Stimulated activated CD8-positive, alpha-beta memory T cell treated with anti-CD3 and anti-CD28 coated beads, Interleukin-7, amount 100 ng/mL, for 4 hours (primary cell): ENCODE data around the gene B4GALT4.
"Not testable (repeated sequence)": the region's sequence is repeated elsewhere in the genome, so short reads cannot be mapped to it uniquely, and the experiment has no call there.

Source experiments
- DNase-seq, 2 donors: peaks; one replicate each; pipeline ENCODE4 v3.0.0-alpha.2; 2020; ENCODE audit warnings: low read depth in 2 of 2

The B4GALT4 gene

GRCh38 chr3:119205209-119205608 lies 35.5 kb downstream of the B4GALT4 start:
- no peak for DNase-seq

GRCh38 chr3:119195911-119196310 lies 44.8 kb downstream of the B4GALT4 start:
- DNase-seq, result no peak

GRCh38 chr3:119195151-119195476 lies 45.6 kb downstream of the B4GALT4 start:
- DNase-seq, result no peak

GRCh38 chr3:119194237-119195150 lies 46.2 kb downstream of the B4GALT4 start:
- DNase-seq, result no peak

- DNase-seq, result no peak
Measured at GRCh38 chr3:119191800-119192199, 48.9 kb downstream of the B4GALT4 start.

GRCh38 chr3:119187266-119187665 lies 53.4 kb downstream of the B4GALT4 start:
- DNase-seq, result no peak

DNA sequence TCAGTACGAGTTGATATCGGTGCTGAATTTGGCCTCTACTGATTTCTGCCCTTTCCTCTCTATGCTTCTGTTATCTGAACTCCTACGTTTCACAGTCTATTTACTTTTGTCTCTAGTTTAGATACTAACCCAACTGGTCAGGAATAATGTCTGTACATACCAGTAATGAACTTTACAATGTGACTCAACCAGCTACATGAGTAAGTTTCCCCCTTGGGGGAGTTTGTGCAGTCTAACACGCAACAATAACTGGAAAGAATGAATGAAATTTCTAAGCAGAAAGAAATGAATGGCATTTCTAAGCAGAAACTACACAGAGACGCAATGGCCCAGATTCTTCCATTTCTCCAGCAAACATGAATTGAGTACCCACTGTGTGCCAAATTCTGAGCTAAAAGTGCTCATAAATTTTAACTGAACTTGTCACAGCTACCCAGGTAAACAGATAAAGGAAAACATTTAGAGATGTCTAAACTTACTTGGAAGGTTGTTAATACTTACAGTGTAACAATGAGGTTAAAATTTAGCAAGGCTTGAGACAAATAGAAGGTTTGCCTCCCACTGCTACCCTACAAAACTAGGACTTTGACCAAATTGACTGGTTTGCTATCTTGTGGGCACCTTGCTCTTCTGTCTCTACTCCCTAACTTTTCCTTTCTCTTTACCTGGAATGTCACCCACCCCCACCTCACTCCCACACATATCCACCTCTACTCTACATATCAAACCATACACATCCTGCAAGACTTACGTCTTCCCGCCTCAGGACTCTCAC lies 55.7 kb downstream of the B4GALT4 start:
- no peak for DNase-seq

- DNase-seq, result no peak
Measured at GRCh38 chr3:119184111-119184510, 56.6 kb downstream of the B4GALT4 start.

DNA sequence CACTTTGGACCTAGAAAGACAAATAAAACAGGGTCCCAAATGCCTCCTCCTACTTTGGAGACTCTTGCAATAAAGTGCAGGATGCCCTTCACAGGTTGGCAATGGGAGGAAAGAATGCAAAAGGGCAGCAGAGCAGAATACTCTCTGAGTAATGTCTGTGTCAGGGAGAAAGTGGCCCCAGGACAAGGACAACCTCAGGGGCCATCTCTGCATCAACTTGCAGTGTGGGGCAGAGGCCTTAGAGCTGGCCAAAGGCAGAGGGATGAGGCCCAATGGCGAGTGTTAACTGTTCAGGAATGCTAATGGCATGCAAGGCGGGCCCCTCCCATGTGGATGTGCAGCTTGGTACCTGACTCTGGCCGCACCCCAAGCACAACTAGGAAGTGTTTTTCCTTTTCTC lies 58.9 kb downstream of the B4GALT4 start:
- DNase-seq, result no peak

DNA sequence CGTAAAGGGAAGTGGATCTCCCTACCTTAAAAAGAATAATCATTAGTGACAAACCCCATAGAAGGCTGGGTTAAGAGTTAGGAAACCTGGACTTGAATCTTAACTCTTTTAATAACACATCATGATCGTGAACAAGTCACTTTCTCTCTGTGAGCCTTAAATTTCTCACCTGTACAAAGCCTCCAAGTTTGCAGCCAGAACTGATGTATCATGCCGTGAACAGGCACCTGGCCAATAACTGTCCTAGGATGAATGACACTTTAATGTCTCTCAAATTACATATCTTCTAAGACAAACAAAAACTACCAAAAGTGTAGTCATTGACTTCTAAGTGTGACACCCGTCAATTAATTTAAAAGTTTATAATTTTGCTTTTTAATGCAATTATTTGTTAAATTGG lies 63.4 kb downstream of the B4GALT4 start:
- no peak for DNase-seq

DNA sequence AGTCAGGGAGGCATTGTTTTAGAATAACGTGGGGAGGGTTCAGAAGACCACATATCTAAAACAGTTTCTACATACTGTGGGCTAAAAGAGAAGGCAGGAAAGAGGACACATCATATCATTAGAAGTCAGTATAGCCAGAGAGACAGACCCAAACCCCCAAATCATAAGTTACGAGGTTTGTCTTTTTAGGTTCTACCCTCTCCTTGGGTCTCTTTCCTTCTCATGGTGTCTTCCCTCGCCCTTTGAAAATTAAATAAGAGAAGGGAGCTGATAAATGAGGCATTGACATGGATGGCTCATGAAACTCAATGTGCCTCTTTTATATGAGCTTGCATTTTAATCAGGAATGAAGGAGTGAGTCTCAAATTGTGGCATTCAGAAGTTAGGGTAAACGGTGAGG lies 63.9 kb downstream of the B4GALT4 start:
- DNase-seq, result no peak

DNA sequence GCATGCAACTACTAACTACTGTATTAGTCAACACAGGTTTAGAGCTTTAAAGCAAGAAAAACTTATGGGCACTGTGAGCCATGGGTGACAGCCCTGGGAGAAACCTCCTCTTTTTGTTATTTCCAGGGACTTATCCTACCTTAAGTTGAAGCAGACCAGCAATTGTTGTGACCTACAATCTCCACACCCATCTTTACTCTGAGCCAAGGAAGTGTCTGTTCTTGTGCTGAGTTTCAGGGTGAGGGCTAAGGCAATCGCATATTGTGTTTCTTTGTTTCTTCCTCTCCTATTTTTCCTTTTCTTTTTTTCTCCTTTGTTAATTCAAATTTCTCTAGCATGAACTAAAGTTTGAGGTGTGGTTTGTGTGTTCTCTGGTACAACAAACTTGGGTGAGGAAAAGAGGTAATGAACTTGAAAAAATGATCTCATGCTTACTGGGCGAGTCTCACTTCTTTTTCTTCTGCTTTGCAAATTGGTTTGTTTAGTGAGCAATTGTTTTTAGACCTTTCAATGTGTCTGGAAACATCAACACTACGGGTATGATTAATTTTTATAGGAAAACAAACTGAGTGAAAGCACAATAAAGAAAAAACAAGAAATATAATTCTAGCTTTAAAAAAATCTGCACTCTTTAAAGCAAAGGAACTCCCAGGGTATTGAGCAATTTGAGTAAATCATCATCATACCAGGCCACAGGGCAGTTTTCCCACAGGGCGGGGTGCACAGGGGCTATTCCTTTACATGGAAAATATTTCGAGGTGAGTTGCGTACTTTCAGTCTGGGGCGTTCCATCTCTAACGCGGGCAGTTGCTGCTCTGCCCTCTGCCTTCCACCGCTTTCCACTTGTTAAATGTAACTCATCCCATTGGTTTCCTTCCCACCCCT lies 64.6 kb downstream of the B4GALT4 start:
- no peak for DNase-seq

GRCh38 chr3:119173325-119173724 lies 67.4 kb downstream of the B4GALT4 start, which contains the start of gene UPK1B:
Gene UPK1B, plus strand, starts transcription at chr3:119173598. Its CDS starts 13,144 bp downstream, at chr3:119186742.
- no peak for DNase-seq

DNA sequence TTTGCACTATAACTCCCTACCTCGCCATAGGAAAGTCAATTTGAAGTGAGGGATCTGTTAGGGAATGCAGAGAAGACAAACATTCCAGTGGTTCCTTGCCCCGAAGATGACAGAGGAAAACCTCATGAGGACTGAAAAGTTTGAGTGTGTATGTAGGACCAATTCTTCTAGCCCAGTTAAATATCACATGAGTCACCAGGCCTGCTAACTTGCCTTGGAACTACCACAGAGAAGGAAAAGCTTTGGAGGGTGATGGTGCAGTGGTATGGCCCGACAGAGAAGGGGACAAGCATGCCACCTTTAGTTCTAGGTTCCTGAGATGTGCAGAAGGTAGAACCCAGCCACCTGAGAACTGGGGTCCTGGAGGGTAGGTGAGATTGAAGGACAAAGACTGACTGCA lies 69.9 kb downstream of the B4GALT4 start:
- DNase-seq, result no peak

DNA sequence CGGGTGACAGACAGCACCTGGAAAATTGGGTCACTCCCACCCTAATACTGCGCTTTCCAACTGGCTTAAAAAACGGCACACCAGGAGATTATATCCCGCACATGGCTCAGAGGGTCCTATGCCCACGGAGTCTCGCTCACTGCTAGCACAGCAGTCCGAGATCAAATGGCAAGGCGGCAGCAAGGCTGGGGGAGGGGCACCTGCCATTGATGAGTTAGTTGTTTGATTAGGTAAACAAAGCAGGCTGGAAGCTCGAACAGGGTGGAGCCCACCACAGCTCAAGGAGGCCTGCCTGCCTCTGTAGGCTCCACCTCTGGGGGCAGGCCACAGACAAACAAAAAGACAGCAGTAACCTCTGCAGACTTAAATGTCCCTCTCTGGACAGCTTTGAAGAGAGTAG lies 75.9 kb downstream of the B4GALT4 start:
- DNase-seq, result not testable (repeated sequence)
